GM12891 (cell line): ENCODE data around the gene VWDE.

Experiments used
- DNase-seq: peaks from one replicate; pipeline ENCODE4 v3.0.0; 2011; ENCODE audit warnings: low spot score; ENCODE audit not compliant: insufficient read length
- FAIRE-seq: peaks from 2 replicates; lab custom pipeline; 2011; peaks lifted over from hg19 to GRCh38; lab: Jason Lieb, UNC
- PAX5 ChIP-seq: IDR thresholded peaks from 2 replicates; pipeline ENCODE4 v1.6.1; 2011; ENCODE audit warnings: low read length, moderate library complexity, mild to moderate bottlenecking; ENCODE audit not compliant: insufficient read depth, severe bottlenecking
- POLR2A ChIP-seq: IDR thresholded peaks from 2 replicates; pipeline ENCODE4 v1.6.1; 2011; ENCODE audit warnings: low read depth, low read length, control low read depth
- POLR2AphosphoS5 ChIP-seq: IDR thresholded peaks from 2 replicates; pipeline ENCODE4 v1.6.1; 2011; ENCODE audit warnings: low read depth, low read length, control low read depth
- POU2F2 ChIP-seq: IDR thresholded peaks from 2 replicates; pipeline ENCODE4 v1.6.1; 2011; ENCODE audit warnings: low read depth, mild to moderate bottlenecking, control low read depth, low read length, moderate library complexity
- SPI1 ChIP-seq: IDR thresholded peaks from 2 replicates; pipeline ENCODE4 v1.6.1; 2011; ENCODE audit warnings: low read depth, low read length, control low read depth
- TAF1 ChIP-seq: IDR thresholded peaks from 2 replicates; pipeline ENCODE4 v1.6.1; 2011; ENCODE audit warnings: low read depth, low read length, control low read depth

Gene VWDE

GRCh38 chr7:12320987-12321647 lies 82.5 kb downstream of the VWDE start:
- DNase-seq (no peak), FAIRE-seq (no peak)
- no peak for TF ChIP-seq TAF1
- TF ChIP-seq PAX5, result no peak
- no peak for TF ChIP-seq SPI1
- TF ChIP-seq POLR2A, result no peak
- no peak for TF ChIP-seq POLR2AphosphoS5
- no peak for TF ChIP-seq POU2F2

- TF ChIP-seq POU2F2, result no peak
- TF ChIP-seq POLR2A, result no peak
- TF ChIP-seq POLR2AphosphoS5, result no peak
- no peak for TF ChIP-seq TAF1
- TF ChIP-seq PAX5, result no peak
- TF ChIP-seq SPI1, result no peak
- FAIRE-seq (no peak), DNase-seq (no peak)
Measured at GRCh38 chr7:12320241-12320986, 83.3 kb downstream of the VWDE start.

GRCh38 chr7:12317675-12318074 lies 86.0 kb downstream of the VWDE start:
- FAIRE-seq (no peak), DNase-seq (no peak)
- TF ChIP-seq SPI1 (no peak), TAF1 (no peak), POLR2AphosphoS5 (no peak), POU2F2 (no peak), POLR2A (no peak), PAX5 (no peak)

GRCh38 chr7:12316925-12317324 lies 86.7 kb downstream of the VWDE start:
- FAIRE-seq (no peak), DNase-seq (no peak)
- TF ChIP-seq TAF1, result no peak
- no peak for TF ChIP-seq POLR2A
- no peak for TF ChIP-seq PAX5
- no peak for TF ChIP-seq SPI1
- no peak for TF ChIP-seq POU2F2

- TF ChIP-seq SPI1, result no peak
- no peak for FAIRE-seq
- no peak for DNase-seq
Measured at GRCh38 chr7:12315049-12315448, 88.6 kb downstream of the VWDE start.

GRCh38 chr7:12314199-12314598 lies 89.5 kb downstream of the VWDE start:
- TF ChIP-seq POLR2A (no peak), POLR2AphosphoS5 (no peak), SPI1 (peak; percentile 73; the same call in 1 of the 2 replicates), POU2F2 (no peak)
- no peak for FAIRE-seq
- DNase-seq, result no peak

- DNase-seq (no peak), FAIRE-seq (no peak)
- no peak for TF ChIP-seq PAX5
- TF ChIP-seq SPI1, result no peak
- TF ChIP-seq TAF1, result no peak
- no peak for TF ChIP-seq POU2F2
- TF ChIP-seq POLR2A, result no peak
- TF ChIP-seq POLR2AphosphoS5, result no peak
Measured at GRCh38 chr7:12305502-12305901, 98.2 kb downstream of the VWDE start.

- FAIRE-seq (no peak), DNase-seq (no peak)
- TF ChIP-seq POU2F2 (no peak), POLR2AphosphoS5 (no peak), PAX5 (no peak), SPI1 (no peak), POLR2A (no peak), TAF1 (no peak)
Measured at GRCh38 chr7:12303495-12303894, 100.2 kb downstream of the VWDE start.

- DNase-seq (no peak), FAIRE-seq (no peak)
- TF ChIP-seq SPI1 (no peak), POLR2A (no peak), POLR2AphosphoS5 (no peak), POU2F2 (no peak)
Measured at GRCh38 chr7:12303062-12303461, 100.6 kb downstream of the VWDE start.

- FAIRE-seq (no peak), DNase-seq (no peak)
- no peak for TF ChIP-seq POLR2AphosphoS5
- TF ChIP-seq POU2F2, result no peak
- no peak for TF ChIP-seq TAF1
- TF ChIP-seq PAX5, result no peak
- no peak for TF ChIP-seq POLR2A
- no peak for TF ChIP-seq SPI1
Measured at GRCh38 chr7:12300415-12300814, 103.2 kb downstream of the VWDE start.

GRCh38 chr7:12299367-12299766 lies 104.3 kb downstream of the VWDE start:
- no peak for FAIRE-seq
- TF ChIP-seq TAF1, result no peak
- no peak for TF ChIP-seq SPI1
- TF ChIP-seq PAX5, result no peak
- TF ChIP-seq POU2F2, result no peak
- TF ChIP-seq POLR2AphosphoS5, result no peak
- TF ChIP-seq POLR2A, result no peak

More at GRCh38 chr7:12299367-12299766, 104.3 kb downstream of the VWDE start:
- no peak for DNase-seq
